Fibroblast of skin of left quadriceps (primary cell): Measurements from ENCODE around the gene PDGFC.
"Not testable (repeated sequence)": the region's sequence is repeated elsewhere in the genome, so short reads cannot be mapped to it uniquely, and the experiment has no call there.

Source experiments
- DNase-seq, 2 experiments: peaks; one replicate each; pipeline ENCODE4 v3.0.0-alpha.2; 2013; ENCODE audit warnings: low read depth in 2 of 2

PDGFC gene

DNA sequence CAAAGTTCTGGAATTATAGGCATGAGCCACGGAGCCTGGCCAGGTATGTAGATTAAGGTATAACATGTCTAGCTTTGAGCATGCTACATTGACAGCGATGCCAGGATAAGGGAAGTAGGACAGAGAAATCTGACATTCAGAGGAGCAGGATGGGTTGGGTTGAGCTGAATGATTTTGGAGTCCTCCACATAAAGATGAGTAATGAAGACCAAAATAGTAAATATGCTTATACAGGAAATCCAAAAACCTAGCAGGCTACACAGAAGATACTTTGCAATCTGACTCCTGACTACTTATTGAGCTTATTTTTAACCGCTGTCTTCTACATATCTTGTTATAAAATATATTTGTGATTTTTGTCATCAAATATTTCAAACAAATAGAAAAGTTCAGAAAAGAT lies 69.7 kb downstream of the PDGFC start:
- no peak for DNase-seq

DNA sequence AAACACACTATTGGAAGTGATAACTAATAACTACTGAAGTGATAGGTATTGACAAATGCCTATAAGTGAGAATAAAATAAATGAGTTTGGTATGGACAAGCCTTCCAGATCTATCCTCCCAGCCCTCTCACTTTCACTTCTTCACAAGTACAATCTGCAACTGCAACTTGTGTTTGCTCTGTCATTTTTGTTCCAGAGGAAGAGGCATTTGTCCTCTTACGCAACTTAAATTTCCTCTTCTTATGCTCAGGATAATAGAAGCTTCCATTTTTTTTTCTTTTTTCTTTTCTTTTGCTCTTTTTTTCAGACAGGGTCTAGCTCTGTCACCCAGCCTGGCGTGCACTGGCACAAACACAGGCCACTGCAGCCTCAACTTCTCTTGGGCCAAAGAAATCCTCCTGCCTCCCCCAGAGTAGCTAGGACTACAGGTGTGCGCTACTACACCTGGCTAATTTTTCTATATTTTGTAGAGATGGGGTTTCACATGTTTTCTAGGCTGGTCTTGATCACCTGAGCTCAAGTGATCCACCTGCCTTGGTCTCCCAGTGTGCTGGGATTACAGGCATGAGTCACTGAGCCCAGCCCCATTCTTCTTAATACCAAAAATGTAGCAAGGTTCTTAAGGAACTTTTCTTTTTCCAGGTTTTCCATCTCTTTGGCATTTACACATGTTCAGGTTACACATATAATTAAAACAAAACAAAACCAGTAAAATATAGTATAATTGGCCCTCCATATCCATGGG lies 73.1 kb downstream of the PDGFC start:
- DNase-seq = no peak

DNA sequence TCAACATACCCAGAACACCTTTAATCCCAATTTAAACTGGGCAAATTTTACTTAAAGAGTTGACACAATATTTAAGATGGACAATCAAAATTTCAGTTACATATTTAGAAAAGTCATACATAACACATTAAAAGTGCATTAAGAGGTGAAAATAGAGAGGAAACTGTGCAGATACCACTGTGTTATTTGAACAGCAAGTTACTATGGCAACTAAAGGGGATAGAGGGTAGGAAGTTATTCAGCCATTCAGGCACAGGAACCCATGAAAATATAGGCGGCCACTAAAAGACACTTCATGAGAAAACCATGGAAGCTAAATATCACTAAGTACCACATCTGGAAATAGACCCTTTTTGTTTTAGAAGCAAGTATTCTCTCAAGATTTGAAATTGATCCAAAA lies 75.1 kb downstream of the PDGFC start:
- no peak for DNase-seq

DNA sequence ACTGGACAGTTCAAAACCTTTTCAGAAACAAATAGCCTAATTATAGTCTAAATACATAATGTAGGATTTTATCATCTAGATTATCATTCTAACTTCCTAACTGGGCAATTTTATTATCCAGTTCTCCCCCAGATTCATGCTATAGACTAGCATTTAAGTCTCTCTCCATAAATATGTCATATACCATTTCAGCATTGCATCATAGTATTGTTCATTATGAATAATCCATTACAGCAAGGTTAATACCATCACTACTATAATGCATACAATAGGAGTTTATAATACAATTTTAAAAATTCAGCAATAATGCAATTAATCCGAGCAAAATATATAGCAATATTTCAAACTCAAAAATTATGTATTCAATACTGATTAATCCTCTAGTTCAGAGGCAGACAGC lies 77.4 kb downstream of the PDGFC start:
- no peak for DNase-seq

DNA sequence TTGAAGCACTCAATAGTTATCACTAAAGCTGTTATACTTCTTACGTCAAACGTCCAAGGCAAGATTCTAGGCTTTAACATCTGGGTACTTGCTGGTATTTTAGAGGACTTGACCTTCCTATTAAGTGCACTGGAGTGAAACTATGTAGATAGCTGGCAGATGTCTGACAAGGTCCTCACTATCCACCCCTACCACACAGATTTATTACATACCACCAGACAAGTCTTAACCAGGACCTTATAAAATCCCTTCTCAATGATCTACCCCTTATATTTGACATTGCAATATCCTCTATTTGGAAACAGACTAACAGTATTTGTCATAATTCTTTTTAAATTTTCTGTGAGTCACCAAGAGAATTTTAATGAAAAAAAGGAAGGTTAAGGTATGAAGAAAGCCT lies 78.8 kb downstream of the PDGFC start:
- no peak for DNase-seq

DNA sequence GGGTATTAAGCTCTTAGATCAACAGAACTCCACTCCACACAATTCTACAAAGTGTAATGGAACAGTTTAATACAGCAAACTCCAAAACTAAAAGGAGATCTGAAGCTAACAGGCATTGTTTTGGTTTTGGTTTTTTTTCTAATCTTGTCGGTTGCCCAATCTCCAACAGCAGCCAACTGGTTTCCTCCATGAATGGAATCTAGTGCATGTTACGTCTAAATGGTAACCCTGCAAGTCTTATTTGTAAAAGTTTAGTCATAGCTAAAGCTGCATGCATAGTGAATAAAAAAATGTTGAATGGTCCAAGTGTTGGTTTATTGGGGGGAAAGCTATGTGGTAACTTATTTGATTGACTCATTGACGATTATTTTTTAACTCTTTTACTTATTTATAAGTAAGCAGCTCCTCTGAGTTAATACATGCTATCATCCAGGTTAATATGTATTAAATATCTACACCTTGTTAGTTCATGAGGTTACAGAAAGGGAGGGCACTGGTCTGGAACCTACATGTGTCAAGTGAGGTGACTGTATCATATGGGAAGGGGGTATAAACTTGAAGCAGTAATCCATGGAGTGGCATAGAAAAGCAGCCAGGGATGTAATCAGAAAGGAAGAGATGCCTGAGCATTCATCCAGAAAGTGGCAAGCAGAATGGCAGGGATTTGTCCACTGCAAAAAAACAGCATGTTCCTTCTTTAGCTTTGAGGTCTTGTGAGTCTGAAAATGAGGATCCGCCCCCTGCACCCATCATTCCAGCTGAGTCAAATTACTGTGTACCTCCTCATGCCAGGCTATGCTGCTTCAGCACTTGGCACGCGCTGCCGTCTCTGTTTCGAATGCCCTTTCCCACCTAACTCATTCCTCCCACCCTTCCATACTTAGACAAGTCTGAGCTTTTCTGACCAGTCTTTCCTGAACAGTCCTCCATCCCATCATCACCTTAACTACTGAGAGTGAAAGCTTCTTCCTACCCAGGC lies 81.7 kb downstream of the PDGFC start:
- no peak for DNase-seq

DNA sequence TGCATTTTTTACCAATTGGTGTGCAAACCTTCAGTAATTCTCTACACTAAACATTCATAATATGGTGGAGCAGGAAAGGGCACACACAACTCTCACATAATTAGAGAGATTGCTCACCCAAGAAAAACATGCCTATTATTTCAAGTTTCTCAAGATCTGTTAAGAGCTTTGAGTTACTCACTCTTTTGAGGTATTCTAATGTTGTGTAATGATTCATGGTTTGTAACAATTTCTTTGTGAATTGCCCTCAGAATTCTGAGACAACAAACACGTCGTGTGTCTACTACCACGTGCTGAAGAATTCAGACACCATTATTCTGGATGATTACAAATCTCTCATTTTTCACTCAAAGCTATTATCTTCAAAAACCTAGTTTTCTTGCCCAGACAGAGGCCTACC lies 82.8 kb downstream of the PDGFC start:
- DNase-seq = peak; percentile 51 to 55

DNA sequence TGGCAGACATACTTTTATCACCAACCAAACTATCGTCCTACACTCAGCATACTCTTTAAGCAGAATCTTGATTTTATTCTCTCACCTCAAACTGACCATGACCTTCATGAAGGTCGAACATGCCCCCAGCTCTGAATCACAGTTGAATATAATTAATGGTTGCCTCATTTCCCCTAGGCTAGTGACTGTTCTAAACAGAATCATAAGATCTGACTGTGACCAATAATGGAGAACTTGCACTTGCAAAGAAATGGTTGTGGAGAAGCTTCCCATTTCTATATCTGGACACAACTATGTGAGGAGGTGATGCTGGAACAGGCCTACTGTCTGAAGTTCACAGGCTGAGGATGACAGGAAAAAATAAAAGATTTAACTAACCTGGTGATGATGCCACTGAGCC lies 85.1 kb downstream of the PDGFC start:
- no peak for DNase-seq

DNA sequence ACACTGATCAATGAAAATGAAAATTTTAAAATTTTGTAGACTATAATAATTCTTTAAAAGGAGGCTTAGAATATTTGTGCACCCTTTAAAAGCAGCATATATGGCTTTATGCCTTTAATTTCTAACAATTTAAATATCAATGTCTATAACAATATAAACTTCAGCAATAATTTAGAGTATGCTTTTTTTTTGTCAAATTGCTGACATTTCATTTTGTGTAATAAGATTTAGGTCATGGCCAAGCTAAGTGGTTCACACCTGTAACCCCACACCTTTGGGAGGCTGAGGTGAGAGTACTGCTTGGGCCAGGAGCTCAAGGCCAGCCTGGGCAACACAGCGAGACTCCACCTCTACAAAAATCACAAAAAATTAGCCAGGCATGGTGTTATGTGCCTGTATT lies 86.2 kb downstream of the PDGFC start:
- no peak for DNase-seq

DNA sequence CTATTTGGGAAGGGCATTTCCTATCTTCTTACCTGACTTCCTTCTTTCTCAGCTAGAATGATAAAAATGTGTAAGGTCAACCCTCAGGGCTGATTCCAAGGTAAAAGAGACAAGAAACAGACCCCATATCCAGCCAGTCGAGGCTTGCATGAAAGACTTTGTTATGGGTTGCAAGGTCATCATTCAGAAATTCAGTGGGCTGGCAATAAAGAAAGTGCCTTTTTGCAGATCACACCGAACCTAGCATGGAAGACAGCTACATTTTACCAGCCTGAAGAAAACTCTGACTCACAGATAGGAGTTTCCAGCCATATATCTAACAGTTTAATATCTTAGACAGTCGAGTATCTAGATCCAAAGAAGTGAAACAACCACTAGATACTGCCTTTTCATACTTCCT lies 87.4 kb downstream of the PDGFC start:
- no peak for DNase-seq

DNA sequence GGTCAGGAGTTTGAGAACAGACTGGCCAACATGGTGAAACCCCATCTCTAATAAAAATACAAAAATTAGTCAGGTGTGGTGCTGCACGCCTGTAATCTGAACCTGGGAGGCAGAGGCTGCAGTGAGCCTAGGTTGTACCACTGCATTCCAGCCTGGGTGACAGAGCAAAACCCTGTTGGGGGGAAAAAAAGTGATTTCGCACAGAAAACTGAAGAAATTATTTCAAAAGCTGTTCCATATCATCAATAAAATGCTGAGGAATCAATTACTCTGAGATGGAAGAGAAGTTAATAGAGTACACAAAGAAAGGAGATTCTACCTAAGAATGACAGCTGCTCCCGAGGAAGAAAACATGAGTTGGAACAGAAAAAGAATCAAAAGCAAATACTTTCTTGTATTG lies 95.9 kb downstream of the PDGFC start:
- no peak for DNase-seq

DNA sequence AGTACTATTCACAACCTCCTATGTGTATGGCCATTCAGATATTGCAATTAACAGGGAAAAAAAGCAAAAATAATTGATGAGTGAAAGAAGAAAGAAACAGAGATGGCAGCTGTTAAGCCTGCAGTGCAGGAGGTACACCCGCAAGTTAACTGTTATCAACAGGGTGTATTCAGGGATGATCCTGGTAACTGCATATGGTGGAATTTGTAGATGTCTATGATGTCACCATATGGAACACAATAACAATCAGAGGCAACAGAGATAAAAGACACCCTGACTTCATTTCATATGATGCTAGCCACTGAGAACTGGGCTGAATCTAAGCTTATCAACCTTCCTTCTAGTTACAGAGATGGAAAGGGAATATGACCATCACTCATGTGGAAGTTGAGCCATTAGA lies 96.5 kb downstream of the PDGFC start:
- no peak for DNase-seq

DNA sequence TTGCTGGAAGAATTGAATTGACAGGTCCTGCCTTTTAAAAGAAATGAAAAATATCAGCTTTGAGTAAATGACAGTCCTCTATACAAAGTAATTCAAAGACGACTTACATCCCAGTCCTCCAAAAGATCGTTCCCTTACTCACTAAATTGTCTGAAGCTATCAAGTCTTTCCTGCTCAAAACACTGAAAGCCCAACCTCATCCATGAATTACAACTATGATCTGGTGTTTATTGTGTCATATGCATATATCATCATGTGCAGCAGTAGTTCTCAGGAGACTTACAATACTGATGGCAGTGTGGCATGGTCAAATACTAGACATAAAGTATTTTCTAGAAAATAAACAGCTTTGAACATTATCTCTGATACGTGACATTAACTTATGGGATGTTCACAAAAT lies 97.8 kb downstream of the PDGFC start:
- no peak for DNase-seq

DNA sequence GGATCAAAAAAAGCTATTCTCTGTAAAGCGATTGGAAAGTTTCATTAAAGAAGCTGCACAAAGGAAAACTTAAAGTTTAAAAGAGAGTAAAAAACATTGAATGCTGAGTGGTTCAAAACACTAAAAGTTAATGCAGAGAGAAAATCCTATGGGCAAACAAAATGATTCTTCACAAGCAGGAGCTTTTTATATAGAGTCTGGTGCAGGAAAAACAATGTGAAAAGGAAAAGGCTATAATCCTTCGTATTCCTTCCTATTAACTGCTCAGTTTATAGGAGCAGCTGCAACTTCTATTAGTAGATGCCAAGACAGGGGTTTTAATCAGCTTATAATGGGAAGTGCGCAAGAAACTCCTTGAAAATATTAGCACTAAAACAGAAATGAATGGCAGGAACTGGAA lies 100.7 kb downstream of the PDGFC start:
- DNase-seq = no peak

DNA sequence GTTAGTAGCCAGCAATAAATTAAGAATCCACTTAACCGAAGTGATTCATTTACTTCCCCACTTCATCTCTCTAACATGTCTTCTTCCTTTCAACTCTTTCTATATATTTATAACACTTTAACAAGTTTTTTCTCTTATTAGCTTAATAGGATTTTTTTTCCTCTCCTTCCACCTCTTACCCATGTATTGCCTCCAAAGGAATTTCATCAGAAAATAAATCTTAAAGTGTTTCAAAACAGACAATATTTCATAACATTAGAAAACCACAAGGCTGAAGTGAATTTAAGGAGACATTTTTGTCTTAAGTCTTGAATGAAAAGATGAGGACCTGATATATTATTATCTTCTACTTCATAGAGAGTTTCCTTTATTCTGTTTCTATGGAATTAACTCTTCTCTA lies 101.5 kb downstream of the PDGFC start:
- DNase-seq = peak; percentile 41 to 47

DNA sequence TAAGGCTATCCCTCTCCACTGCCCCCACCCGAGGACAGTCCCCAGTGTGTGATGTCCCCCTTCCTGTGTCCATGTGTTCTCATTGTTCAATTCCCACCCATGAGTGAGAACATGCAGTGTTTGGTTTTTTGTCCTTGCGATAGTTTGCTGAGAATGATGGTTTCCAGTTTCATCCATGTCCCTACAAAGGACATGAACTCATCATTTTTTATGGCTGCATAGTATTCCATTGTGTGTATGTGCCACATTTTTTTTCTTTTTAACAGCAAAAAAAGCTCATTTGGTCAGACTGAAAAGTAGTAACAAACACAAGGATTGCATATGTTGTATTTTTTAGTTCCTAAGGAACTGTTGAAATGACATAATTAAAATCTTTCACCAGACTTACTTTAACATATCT lies 105.5 kb downstream of the PDGFC start:
- DNase-seq = not testable (repeated sequence)

DNA sequence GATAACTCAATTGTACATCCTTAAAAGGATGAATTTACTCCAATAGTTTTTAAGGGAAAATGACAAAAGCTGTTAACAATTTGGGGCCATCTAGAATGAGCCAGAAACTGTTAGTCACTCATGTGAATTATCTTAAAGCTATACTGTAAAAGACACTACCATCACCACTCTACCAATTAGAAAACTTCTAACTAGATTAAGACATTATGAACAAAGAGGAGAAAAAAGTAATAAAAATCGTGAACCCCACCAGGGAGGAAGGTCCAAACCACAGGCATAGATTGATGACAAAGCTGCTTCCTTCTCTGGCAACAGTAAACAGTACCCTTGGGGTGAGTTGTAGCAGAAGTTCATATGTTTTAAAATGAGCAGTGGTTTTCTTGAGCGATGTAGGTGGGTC lies 106.1 kb downstream of the PDGFC start:
- DNase-seq = peak; percentile 30 to 33

DNA sequence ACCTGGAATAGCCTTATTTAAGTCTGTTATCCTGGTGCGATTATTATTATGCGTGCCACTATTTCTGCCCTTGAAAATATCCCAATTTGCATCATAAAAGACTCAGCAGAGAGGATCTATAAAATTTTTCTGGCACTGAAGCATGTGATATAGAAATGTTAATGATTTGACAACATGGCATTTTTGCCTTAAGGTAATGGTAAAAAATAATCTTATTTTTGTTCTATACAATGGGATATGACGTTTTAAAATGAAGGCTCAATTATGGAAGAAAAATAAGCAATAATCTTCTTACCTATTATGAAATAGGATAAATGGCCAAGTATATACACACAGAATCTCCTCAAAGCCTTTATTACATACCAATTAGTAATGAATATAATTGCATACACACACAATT lies 113.5 kb downstream of the PDGFC start:
- DNase-seq = no peak

DNA sequence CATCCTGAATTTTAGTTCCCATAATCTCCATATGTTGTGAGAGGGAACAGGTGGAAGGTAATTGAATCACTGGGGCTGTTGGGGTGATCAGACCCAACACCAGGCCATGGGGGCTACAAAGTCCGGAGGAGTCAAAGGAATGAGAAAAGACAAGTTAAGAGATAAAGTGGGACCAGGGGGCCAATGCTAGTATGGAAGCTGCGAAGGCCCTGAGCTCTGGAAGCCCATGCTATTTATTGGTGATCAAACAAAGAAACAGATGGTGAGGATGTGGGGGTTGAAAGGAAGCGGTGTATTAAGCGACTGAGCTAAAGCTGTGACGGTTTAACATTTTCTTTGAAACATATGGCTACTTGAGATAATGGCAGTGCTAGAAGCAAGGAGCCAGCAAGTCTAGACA lies 132.8 kb downstream of the PDGFC start:
- DNase-seq = no peak

DNA sequence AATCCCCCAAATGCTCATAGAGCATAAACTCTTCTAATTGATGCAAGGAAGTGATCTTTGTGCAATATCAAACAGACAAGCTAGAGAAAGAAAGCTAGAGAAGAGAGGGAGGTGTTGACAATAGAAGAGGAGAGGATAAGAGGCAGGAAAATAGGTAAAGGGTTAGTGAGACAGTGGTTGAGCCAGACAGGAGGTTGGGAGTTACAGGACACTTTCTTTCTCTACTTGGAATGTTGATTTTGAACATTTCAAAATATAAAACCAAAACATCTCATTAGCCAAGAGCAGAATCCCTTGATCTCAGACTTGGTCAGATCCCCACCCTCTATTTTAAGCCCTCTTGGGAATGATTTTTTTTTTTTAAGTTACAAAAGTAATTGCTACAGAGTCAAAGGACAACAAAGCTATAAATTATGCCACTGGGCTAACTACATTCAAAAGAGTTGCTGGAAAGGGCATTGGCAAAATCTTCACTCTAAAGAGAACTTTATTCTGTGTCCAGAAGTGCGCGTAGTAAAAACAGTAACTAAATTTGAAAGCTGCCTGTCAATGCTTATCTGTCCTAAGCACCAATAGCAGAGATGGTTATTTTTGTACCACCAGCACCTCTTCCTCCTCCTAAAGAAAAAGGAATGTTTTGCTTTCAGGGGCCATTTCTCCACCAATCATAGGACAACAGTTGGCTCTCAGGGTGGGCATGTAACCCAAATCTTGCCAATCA lies 133.8 kb downstream of the PDGFC start:
- DNase-seq = no peak

DNA sequence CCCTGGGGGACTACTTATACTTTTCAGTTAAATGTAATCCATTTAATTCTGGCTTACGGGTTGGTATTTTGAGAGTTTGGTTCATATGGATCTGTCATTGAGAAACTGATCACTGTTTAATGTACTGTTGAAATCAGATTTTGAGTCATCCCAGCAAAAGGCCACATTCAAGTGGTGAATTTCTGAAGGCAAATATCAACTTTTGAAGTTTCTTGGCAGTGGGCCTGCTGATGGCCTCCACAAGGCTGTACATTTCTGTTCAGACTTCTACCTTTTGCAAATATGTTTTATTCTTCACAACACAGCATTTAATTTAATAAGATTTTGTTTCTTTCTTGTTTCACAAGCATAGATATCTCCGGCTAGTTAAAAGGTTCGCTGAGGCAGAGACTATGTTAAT lies 138.7 kb downstream of the PDGFC start:
- DNase-seq = no peak

DNA sequence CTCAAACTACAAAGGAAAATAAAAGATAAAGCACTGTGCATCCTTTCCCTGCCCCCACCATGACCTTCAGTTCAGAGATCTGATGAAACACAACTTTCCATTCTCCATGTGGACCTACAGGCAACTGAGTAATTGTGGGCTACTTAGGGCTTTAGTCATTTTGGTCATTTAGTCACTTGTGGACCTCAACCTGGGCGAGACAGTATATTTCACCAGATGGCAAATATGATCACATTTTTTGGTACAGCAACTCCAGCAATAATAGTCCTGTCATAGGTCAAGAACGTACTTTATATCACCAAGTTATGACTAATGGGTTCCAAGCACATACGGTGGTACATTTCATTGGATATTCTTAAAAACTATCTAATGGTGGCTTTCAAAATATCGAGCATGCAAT lies 141.2 kb downstream of the PDGFC start:
- DNase-seq = no peak
